Fibroblast of lung (primary cell): ENCODE results near the gene GNG7. TPM values are rescaled to one million over a fixed set of nuclear protein-coding genes. Genes with fewer than 3 reads are reported as not detected.
"Not testable (repeated sequence)": the region's sequence is repeated elsewhere in the genome, so short reads cannot be mapped to it uniquely, and the experiment has no call there.

Source experiments
- DNase-seq, 2 donors: peaks; one replicate each; pipeline versions ENCODE4 v3.0.0 to v3.0.0-alpha.2; 2010; ENCODE audit warnings: low read depth in 2 of 2
- H2AFZ ChIP-seq: 2 replicates; pipeline ENCODE4 v1.5.1; 2012; ENCODE audit warnings: low read length, control low read depth, inconsistent platforms
- H3K27ac ChIP-seq: 2 replicates; pipeline ENCODE4 v1.5.1; 2011; ENCODE audit warnings: low read length, control low read depth; ENCODE audit not compliant: insufficient read depth
- H3K27me3 ChIP-seq: 2 replicates; pipeline ENCODE4 v1.5.1; 2011; ENCODE audit warnings: mild to moderate bottlenecking, low read length; ENCODE audit not compliant: control insufficient read depth, insufficient read depth
- H3K36me3 ChIP-seq: 2 replicates; pipeline ENCODE4 v1.5.1; 2011; ENCODE audit warnings: low read length; ENCODE audit not compliant: control insufficient read depth, insufficient read depth
- H3K4me1 ChIP-seq: 2 replicates; pipeline ENCODE4 v1.5.1; 2011; ENCODE audit warnings: low read length; ENCODE audit not compliant: control insufficient read depth, insufficient read depth; ENCODE audit errors: extremely low read depth
- H3K4me2 ChIP-seq: 2 replicates; pipeline ENCODE4 v1.5.1; 2011; ENCODE audit warnings: low read length, control low read depth; ENCODE audit not compliant: insufficient read depth; ENCODE audit errors: extremely low read depth
- H3K4me3 ChIP-seq, 4 experiments: fragments of 200-600 bp in 1 of 4; sonication (generic) in 1 of 4; replicated peaks in 1 of 4; 2 replicates each; pipeline ENCODE4 v1.5.1; 2011 to 2016; ENCODE audit warnings: low read length in 4 of 4, low read depth in 3 of 4, mild to moderate bottlenecking in 3 of 4, control low read depth in 2 of 4, inconsistent platforms in 1 of 4, mixed read lengths in 1 of 4; ENCODE audit not compliant: insufficient read depth in 1 of 4; ENCODE audit errors: control extremely low read depth in 1 of 4
- H3K79me2 ChIP-seq: 2 replicates; pipeline ENCODE4 v1.5.1; 2012; ENCODE audit warnings: mild to moderate bottlenecking, low read length, inconsistent platforms; ENCODE audit not compliant: control insufficient read depth, insufficient read depth
- H3K9ac ChIP-seq: 2 replicates; pipeline ENCODE4 v1.5.1; 2011; ENCODE audit warnings: mild to moderate bottlenecking, low read length, control low read depth; ENCODE audit not compliant: insufficient read depth
- H3K9me3 ChIP-seq: 2 replicates; pipeline ENCODE4 v1.5.1; 2012; ENCODE audit warnings: low read depth, low read length; ENCODE audit not compliant: control insufficient read depth, insufficient read depth
- H4K20me1 ChIP-seq: 2 replicates; pipeline ENCODE4 v1.5.1; 2011; ENCODE audit warnings: low read length; ENCODE audit not compliant: control insufficient read depth, insufficient read depth; ENCODE audit errors: extremely low read depth
- EZH2 ChIP-seq: IDR thresholded peaks from 2 replicates; pipeline ENCODE4 v1.5.1; 2012; ENCODE audit warnings: low read length, control low read depth, mild to moderate bottlenecking; ENCODE audit errors: missing control alignments
- polyA plus RNA-seq, 2 donors: library from polyadenylated mRNA; depleted of rRNA in 1 of 2; stranded (reverse) in 1 of 2; unstranded in 1 of 2; fragments of >200 nt; gene quantifications; 2 replicates each; pipeline ENCODE4 v1.2.1, GENCODE V29; 2011 to 2012; ENCODE audit warnings: missing spikeins in 1 of 2
- total RNA-seq: library from RNA; depleted of rRNA; stranded (reverse); fragments of >200 nt; gene quantifications from 2 replicates; pipeline ENCODE4 v1.2.1, GENCODE V29; 2014
- TF ChIP-seq, protein P1 (sequence below), 2 donors: IDR thresholded peaks in 1 of 2; conservative IDR thresholded peaks in 1 of 2; 1 replicate in 1 of 2; 2 replicates in 1 of 2; pipeline ENCODE4 v1.5.1; 2011 to 2012; ENCODE audit warnings: low read length in 2 of 2, control low read depth in 1 of 2, inconsistent platforms in 1 of 2, low read depth in 1 of 2, mild to moderate bottlenecking in 1 of 2

The GNG7 gene
- total and polyA plus RNA-seq, 2 donors (not counting 1 experiment from before 2014, with no cell fraction given): 0.27 to 0.83 TPM

- no peak for DNase-seq
- no peak for TF ChIP-seq EZH2
- TF ChIP-seq, protein P1, sequence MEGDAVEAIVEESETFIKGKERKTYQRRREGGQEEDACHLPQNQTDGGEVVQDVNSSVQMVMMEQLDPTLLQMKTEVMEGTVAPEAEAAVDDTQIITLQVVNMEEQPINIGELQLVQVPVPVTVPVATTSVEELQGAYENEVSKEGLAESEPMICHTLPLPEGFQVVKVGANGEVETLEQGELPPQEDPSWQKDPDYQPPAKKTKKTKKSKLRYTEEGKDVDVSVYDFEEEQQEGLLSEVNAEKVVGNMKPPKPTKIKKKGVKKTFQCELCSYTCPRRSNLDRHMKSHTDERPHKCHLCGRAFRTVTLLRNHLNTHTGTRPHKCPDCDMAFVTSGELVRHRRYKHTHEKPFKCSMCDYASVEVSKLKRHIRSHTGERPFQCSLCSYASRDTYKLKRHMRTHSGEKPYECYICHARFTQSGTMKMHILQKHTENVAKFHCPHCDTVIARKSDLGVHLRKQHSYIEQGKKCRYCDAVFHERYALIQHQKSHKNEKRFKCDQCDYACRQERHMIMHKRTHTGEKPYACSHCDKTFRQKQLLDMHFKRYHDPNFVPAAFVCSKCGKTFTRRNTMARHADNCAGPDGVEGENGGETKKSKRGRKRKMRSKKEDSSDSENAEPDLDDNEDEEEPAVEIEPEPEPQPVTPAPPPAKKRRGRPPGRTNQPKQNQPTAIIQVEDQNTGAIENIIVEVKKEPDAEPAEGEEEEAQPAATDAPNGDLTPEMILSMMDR (conservative IDR thresholded peaks at IDR 0.05 in 1 of 2, IDR thresholded peaks at IDR 0.05 in 1 of 2; ENCODE audit: low read depth in 1 of 2, low read length in 2 of 2): no peak
- no peaks in the 10 kb centered on the region for H3K9me3 ChIP-seq
- no peaks in the 10 kb centered on the region for H3K27me3 ChIP-seq
- no peaks in the 10 kb centered on the region for H3K36me3 ChIP-seq
- no peak overlapping the region for H3K9ac ChIP-seq
- H3K4me3 ChIP-seq: no peak overlapping the region
- no peaks in the 10 kb centered on the region for H4K20me1 ChIP-seq
- H3K27ac ChIP-seq: no peak overlapping the region
- H2AFZ ChIP-seq: no peak overlapping the region
- no peak overlapping the region for H3K4me2 ChIP-seq
- H3K4me1 ChIP-seq: peaks cover 9% of the 10 kb centered on the region
- no peaks in the 10 kb centered on the region for H3K79me2 ChIP-seq
These were observed 78.7 kb downstream of the GNG7 start for GRCh38 chr19:2623798-2624197.

DNA sequence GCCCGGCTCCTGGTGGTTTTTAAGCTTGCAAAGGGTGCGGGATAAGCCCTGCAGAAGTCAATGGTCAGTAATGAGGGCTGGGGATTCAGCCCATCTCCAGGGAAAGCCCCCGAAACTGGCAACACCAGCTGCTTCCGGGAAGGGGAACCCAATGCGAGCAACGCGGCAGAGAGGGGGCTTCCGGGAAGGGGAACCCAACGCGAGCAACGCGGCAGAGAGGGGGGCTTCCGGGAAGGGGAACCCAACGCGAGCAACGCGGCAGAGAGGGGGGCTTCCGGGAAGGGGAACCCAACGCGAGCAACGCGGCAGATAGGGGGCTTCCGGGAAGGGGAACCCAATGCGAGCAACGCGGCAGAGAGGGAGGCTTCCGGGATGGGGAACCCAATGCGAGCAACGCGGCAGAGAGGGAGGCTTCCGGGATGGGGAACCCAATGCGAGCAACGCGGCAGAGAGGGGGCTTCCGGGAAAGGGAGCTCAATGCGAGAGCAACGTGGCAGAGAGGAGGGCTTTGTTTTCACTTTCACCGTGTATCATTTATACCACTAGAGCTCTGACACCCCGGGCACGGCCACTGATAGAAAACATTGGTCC lies 80.0 kb downstream of the GNG7 start:
- not testable (repeated sequence) for DNase-seq, H3K79me2 ChIP-seq, H3K27ac ChIP-seq, H3K4me2 ChIP-seq, H3K9ac ChIP-seq, H3K36me3 ChIP-seq, H4K20me1 ChIP-seq, H2AFZ ChIP-seq, H3K4me1 ChIP-seq, H3K4me3 ChIP-seq, H3K9me3 ChIP-seq, H3K27me3 ChIP-seq

DNA sequence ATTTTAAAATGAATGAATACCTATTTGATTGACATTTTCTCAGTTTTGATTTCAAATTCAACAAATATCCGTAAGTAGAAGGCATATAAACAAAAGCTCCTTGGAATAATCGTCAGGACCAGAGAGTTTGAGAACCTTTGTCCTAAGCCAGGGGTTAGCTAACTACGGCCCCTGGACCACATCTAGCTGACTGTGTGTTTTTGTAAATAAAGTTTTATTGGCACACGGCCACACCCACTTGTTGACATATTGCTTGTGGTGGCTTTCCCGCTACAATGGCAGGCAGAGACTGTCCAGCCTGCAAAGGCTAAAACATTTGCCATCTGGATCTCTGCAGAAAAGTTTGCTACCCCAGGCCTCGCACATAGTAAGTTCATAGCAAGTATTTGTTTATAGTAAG lies 83.4 kb downstream of the GNG7 start:
- no peak overlapping the region for H3K27ac ChIP-seq
- no peaks in the 10 kb centered on the region for H3K9me3 ChIP-seq
- peak in 1 of 2 donors; percentile 30 for DNase-seq
- H2AFZ ChIP-seq: no peak overlapping the region
- H3K4me2 ChIP-seq: no peak overlapping the region
- no peaks in the 10 kb centered on the region for H3K79me2 ChIP-seq
- no peak overlapping the region for H3K4me3 ChIP-seq
- no peak overlapping the region for H3K9ac ChIP-seq
- no peak for TF ChIP-seq EZH2
- TF ChIP-seq, protein P1 (conservative IDR thresholded peaks at IDR 0.05 in 1 of 2, IDR thresholded peaks at IDR 0.05 in 1 of 2; ENCODE audit: low read depth in 1 of 2, low read length in 2 of 2): no peak
- no peaks in the 10 kb centered on the region for H3K27me3 ChIP-seq
- H4K20me1 ChIP-seq: no peaks in the 10 kb centered on the region
- no peaks in the 10 kb centered on the region for H3K36me3 ChIP-seq
- no peaks in the 10 kb centered on the region for H3K4me1 ChIP-seq
